Dedifferentiated amniotic fluid mesenchymal stem cell (primary cell): ENCODE results near the gene KRTAP10-4.
"Not testable (repeated sequence)": the region's sequence is repeated elsewhere in the genome, so short reads cannot be mapped to it uniquely, and the experiment has no call there.

Source experiments
- DNase-seq: peaks from one replicate; pipeline ENCODE4 v3.0.0-alpha.2; 2016; ENCODE audit errors: extremely low spot score

KRTAP10-4 gene

DNA sequence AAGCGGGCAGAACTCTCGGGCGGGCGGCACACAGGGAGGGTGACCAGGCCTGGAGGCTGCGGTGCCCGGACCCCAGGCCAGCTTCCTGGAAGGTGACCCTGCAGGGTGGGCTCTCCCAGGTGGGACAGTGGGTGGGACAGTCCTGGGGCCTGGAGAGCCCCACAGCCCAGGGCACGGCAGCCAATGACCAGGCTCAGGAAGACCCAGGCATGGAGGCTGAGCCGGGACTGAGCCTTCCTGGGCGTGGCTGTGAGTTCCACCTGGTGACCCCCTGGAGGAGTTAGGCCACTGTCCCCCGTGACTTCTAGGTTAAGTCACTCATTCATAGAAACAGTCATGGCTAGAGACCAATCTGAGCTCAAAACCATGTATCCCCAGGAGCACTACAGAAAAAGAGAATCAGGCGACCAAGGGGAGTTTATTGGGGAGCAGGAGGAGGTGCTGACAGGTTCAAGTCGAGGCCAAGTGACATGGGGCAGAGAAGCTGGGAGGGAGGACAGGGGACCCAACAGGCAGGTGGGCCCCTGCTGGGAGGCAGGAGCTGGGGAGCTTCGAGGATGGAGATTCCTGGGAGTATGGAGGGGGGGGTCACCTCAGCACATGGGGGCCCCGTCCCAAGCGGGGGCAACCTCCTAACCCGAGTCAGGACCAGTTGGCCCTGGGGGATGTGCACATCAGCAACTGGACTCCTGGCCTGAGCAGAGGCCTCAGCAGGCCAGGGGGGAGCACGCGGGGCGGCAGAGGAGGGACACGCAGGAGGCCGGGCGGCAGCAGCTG lies 5.7 kb downstream of the KRTAP10-4 start:
- DNase-seq, result no peak

GRCh38 chr21:44579833-44580144 lies 6.3 kb downstream of the KRTAP10-4 start:
- DNase-seq, result no peak

GRCh38 chr21:44580231-44580821 lies 6.8 kb downstream of the KRTAP10-4 start, which contains the start of gene KRTAP10-5:
TSS of gene KRTAP10-5 (minus strand) at chr21:44580604. CDS start at chr21:44580578, 26 bp downstream.
- not testable (repeated sequence) for DNase-seq

DNA sequence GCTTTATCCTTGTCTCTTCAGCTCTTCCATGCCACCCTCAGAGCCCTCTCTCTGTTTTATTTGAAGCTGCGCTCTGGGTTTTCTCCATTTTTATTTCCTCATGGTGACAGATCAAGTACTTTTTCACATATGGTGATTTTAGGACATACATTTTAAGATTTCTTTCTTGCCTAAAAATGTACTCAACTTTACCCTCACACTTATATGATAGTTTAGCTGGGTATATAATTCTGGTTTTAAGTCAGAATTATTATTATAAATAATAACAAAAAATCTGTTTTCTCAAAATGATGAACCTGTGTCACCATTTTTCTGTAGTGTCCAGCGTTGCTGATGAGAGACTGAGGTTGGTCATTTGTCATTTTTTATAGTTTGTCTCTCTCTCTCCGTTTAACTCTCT lies 7.6 kb downstream of the KRTAP10-4 start:
- no peak for DNase-seq

- no peak for DNase-seq
Measured at GRCh38 chr21:44582055-44582454, 8.5 kb downstream of the KRTAP10-4 start.

- DNase-seq, result no peak
Measured at GRCh38 chr21:44583089-44583799, 9.7 kb downstream of the KRTAP10-4 start.

- no peak for DNase-seq
Measured at GRCh38 chr21:44583800-44584147, 10.2 kb downstream of the KRTAP10-4 start.

- no peak for DNase-seq
Measured at GRCh38 chr21:44585892-44586291, 12.4 kb downstream of the KRTAP10-4 start.

DNA sequence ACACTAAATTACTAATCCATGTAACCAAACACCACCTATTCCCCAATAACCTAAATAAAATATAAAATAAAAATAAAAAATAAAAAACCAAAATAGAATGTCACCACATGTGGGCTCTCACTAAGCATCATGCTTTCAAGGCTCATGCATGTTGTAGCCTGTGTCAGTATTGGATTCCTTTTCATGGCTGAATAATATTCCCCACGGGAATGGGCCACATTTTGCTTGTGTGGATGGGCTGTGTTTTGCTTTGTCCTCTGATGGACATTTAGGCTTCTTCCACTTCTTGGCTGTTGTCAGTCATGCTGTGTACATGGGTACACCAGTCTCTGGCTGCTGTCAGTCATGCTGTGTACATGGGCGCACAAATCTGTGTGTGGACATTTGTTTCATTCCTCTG lies 15.6 kb downstream of the KRTAP10-4 start:
- DNase-seq, result no peak

GRCh38 chr21:44589586-44590305 lies 16.2 kb downstream of the KRTAP10-4 start:
- DNase-seq, result no peak

GRCh38 chr21:44590311-44590721 lies 16.8 kb downstream of the KRTAP10-4 start:
- DNase-seq, result no peak

DNA sequence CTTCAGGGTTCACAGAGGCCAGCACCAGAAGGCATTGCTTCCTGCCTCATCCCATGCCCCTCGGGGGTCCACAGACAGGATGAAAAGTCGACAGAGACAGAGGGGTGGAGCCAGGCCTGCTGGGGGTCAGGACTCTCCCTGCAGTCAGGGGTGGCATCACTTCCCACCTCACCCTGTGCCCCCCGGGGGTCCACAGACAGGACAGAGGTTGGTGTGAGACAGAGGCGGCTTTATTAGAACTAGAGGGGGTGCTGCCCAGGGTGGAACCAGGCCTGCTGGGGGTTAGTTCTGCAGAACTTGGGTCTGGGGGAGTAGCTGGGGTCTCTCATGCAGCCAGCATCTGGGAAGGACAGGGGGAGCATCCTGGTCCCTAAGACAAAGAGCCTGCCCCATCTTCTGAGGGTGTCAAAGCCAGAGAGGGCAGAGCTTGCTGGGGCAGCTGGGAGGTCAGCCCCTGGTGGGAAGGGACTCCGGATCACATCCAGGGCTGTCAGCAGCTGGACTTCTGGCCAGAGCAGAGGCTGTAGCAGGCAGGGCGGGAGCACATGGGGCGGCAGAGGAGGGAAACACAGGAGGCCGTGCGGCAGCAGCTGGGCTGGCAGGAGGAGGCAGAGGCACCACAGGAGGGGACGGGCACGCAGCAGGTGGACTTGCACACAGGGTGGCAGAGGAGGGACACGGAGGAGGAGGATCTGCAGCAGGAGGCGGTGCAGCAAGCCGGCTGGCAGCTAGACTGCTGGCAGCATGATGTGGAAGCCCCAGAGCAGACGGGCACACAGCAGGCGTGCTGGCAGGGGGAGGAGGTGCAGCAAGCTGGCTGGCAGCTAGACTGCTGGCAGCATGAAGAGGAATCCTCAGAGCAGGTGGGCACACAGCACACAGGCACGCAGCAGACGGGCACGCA lies 17.6 kb downstream of the KRTAP10-4 start:
- DNase-seq, result not testable (repeated sequence)

DNA sequence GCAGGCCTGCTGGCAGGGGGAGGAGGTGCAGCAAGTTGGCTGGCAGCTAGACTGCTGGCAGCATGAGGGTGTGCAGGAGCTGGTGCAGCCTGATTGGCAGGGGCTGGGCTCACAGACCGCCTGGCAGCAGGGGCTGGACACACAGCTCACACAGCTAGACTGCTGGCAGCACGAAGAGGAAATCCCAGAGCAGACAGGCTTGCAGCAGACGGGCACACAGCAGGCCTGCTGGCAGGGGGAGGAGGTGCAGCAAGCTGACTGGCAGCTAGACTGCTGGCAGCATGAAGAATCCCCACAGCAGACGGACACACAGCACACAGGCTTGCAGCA lies 18.2 kb downstream of the KRTAP10-4 start:
- DNase-seq, result not testable (repeated sequence)

DNA sequence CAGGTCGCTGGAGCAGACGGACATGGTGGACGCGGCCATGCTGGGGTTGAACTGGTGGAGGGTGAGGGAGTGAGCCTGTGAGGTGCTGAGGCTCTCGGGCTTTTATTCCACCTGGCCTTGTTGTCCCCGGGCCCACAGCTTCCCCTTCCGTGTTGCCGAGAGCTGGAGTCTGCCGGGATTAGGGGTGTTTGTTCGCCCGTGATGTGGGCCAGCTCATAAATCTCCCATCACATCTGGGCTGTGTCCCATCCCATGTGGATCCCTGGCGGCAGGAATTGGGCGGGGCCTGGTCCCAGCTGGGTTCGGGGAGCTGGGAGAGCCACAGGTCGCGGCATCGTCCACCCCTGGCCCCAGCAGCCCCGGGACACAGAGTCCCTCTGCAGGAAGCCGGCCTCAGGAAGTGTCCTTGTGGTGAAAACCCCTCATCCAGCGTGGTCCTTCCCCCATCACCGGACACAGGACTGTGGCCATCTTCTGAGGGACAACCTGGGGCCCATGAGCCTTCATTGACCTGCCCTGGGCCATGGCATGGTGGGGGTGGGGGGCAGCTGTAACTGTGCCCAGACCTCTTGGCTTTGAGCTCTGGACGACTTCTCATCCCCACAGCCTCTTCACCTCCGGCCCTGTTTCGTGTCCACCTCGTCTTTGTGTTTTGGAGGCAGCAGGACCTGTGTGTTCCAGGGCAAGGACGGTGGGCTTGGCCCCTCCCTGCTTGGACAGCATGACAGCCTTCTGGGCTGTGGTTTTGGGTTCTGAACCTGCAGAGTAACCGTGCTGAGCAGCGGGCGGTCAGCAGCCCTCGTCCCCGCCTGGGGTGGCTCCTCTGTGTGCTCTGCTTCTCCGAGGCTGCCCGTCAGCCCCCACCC lies 19.1 kb downstream of the KRTAP10-4 start, which contains the start of gene KRTAP10-6:
TSS of gene KRTAP10-6 (minus strand) at position 60 of the 866 bp plus-strand sequence. CDS start at position 39, 21 bp downstream.
- DNase-seq, result no peak

GRCh38 chr21:44593598-44594405 lies 20.3 kb downstream of the KRTAP10-4 start:
- DNase-seq, result no peak

DNA sequence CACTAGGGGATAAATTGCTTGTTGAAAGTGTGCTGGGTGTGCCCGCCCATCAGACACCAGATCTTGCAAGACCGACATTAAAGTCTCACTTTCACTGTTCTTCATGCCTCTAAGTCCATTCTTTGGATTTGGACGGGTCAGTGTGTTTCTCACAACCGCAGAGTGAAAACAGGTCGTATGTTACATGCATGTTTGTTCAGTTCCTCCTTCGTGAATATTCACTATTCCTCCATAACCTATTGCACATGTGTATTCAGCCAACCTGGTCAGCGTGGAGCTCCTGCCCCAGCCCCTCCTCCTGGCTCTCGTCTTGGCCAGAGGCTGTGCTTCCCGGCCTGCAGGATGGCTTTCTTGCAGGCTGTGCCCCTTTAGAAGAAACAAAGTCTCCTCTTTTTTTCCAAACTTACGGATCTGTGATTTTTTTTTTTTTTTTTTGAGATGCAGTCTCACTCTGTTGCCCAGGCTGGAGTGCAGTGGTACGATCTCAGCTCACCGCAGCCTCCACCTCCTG lies 20.9 kb downstream of the KRTAP10-4 start:
- DNase-seq, result no peak

GRCh38 chr21:44595524-44595923 lies 22.0 kb downstream of the KRTAP10-4 start:
- no peak for DNase-seq

- DNase-seq, result no peak
Measured at GRCh38 chr21:44596068-44596725, 22.7 kb downstream of the KRTAP10-4 start.

DNA sequence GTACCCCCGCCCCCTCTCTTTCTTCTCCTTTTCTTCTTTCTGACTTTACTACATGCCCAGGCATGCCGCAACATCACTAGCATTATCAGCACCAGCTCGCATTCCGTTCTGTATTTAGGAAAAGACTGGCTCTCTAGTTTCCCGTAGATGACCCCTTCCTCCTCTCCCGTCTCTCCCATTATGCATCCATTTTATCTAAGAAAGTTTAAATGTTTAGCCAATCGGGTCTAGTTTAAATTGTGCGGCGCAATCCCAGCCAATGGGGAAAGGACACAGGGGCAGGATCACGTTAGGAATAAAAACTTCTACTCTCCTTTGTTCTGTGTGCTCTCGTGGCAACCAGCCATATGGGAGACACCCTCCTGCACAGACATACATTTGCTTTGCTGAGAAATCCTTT lies 24.5 kb downstream of the KRTAP10-4 start:
- no peak for DNase-seq
